Esophagus muscularis mucosa (tissue), 4 donors: Measurements from ENCODE around the gene ANKDD1A. TPM values are rescaled to one million over a fixed set of nuclear protein-coding genes. Genes with fewer than 3 reads are reported as not detected.

Experiments used
- DNase-seq: peaks from one replicate; pipeline ENCODE4 v3.0.0-alpha.2; 2017; ENCODE audit errors: extremely low spot score
- H3K27ac ChIP-seq, 4 donors: fragments of 200-600 bp; sonication (generic); replicated peaks in 1 of 4; 1 replicate in 3 of 4; 2 replicates in 1 of 4; pipeline ENCODE4 v1.5.1; 2016 to 2019; ENCODE audit warnings: mild to moderate bottlenecking in 1 of 4
- H3K27me3 ChIP-seq, 4 donors: fragments of 200-600 bp; sonication (generic); one replicate each; pipeline versions ENCODE4 v1.5.1 to v1.6.0; 2016 to 2019
- H3K36me3 ChIP-seq, 4 donors: fragments of 200-600 bp; sonication (generic); one replicate each; pipeline ENCODE4 v1.5.1; 2016 to 2019
- H3K4me1 ChIP-seq, 4 donors: fragments of 200-600 bp; sonication (generic); one replicate each; pipeline ENCODE4 v1.5.1; 2016 to 2019
- H3K4me3 ChIP-seq, 4 donors: fragments of 200-600 bp; sonication (generic); 1 replicate in 2 of 4; 2 replicates in 2 of 4; pipeline ENCODE4 v1.5.1; 2016 to 2019; ENCODE audit warnings: mild to moderate bottlenecking in 4 of 4, moderate library complexity in 1 of 4
- H3K9me3 ChIP-seq, 4 donors: fragments of 200-600 bp; sonication (generic); 1 replicate in 3 of 4; 2 replicates in 1 of 4; pipeline ENCODE4 v1.5.1; 2016 to 2019
- EP300 ChIP-seq: sonication (generic); formaldehyde crosslinking; IDR thresholded peaks from one replicate; pipeline ENCODE4 v1.6.1; 2017; ENCODE audit warnings: antibody characterized with exemption
- POLR2A ChIP-seq: fragments of 450-650 bp; IDR thresholded peaks from one replicate; pipeline ENCODE4 v1.6.1; 2017; ENCODE audit warnings: antibody characterized with exemption, moderate library complexity, mild to moderate bottlenecking, low read depth
- POLR2AphosphoS5 ChIP-seq, 2 donors: sonication (generic); formaldehyde crosslinking; IDR thresholded peaks; one replicate each; pipeline ENCODE4 v1.6.1; 2017; ENCODE audit warnings: antibody characterized with exemption in 2 of 2
- WGBS: methylation state at CpG from one replicate; pipeline ENCODE4 v1.1.5; 2018; 5-methylcytosine and 5-hydroxymethylcytosine counted together
- intact Hi-C: fragments of 100-400 bp; cut with DNase I; formaldehyde crosslinking; loops from one replicate; pipeline ENCODE4 v1.15.1; 2023
- total RNA-seq, 4 donors: library from RNA; depleted of rRNA; stranded (reverse); fragments of >200 nt; gene quantifications; one replicate each; pipeline versions ENCODE4 v1.1.0 to v1.2.1, GENCODE V29; 2016
- TF ChIP-seq, protein P1 (sequence below), 3 experiments: fragments of 200-600 bp in 2 of 3; fragments of 450-650 bp in 1 of 3; sonication (generic) in 2 of 3; IDR thresholded peaks; one replicate each; pipeline ENCODE4 v1.5.1; 2017 to 2019; ENCODE audit warnings: antibody characterized with exemption in 3 of 3, mild to moderate bottlenecking in 2 of 3, moderate library complexity in 1 of 3

ANKDD1A gene
- total RNA-seq, 4 donors from 2014 or later: 10.0 to 14.7 (median 11.0) TPM

DNA sequence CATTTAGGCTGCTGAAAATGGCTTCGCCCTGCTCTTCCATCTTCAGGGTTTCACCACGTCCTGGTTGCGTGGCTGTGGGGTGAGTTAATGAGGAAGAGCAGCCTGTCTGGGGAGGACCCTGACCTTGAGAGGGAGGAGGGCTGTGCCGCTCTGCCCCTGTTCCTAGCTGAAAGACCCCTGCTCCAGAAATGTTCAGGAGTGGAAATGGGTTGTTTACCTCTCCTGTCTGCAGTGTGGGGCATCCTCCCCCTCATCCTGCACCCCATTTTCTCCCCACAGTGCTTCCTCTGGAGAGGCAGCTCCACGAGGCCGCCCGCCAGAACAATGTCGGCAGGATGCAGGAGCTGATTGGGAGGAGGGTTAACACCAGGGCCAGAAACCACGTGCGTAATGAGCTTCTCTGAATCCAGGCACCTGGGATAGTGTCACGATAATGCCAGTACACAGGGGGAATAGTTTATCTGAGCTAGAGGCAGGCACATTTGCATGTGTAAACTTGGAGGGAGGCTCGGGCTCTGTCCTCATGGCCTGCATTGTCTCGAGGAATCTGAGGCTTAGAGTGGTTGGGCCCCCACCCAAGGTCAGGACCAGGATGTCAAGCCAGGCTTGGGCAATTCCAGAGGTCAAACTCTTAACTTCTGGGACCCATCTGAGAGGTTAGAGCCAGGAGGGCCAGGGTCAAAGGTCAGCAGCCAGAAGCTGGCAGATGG, 4.0 kb downstream of the ANKDD1A start:
- Histone ChIP-seq H3K27me3 (no peaks in the 10 kb centered on the region), H3K4me3 (no peak overlapping the region), H3K9me3 (no peaks in the 10 kb centered on the region), H3K36me3 (no peaks in the 10 kb centered on the region), H3K27ac (no peak overlapping the region), H3K4me1 (peaks cover 5 to 25% (median 21%) of the 10 kb centered on the region in 4 donors)
- TF ChIP-seq, protein P1, sequence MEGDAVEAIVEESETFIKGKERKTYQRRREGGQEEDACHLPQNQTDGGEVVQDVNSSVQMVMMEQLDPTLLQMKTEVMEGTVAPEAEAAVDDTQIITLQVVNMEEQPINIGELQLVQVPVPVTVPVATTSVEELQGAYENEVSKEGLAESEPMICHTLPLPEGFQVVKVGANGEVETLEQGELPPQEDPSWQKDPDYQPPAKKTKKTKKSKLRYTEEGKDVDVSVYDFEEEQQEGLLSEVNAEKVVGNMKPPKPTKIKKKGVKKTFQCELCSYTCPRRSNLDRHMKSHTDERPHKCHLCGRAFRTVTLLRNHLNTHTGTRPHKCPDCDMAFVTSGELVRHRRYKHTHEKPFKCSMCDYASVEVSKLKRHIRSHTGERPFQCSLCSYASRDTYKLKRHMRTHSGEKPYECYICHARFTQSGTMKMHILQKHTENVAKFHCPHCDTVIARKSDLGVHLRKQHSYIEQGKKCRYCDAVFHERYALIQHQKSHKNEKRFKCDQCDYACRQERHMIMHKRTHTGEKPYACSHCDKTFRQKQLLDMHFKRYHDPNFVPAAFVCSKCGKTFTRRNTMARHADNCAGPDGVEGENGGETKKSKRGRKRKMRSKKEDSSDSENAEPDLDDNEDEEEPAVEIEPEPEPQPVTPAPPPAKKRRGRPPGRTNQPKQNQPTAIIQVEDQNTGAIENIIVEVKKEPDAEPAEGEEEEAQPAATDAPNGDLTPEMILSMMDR (IDR thresholded peaks at IDR 0.05): no peak
- TF ChIP-seq EP300: no peak
- no peak for TF ChIP-seq POLR2AphosphoS5 (IDR thresholded peaks at IDR 0.05)
- TF ChIP-seq POLR2A: no peak
- 70% methylated on average over 13 of the region's 13 CpGs for WGBS
- no peak for DNase-seq
- intact Hi-C loops: no loop called here

DNA sequence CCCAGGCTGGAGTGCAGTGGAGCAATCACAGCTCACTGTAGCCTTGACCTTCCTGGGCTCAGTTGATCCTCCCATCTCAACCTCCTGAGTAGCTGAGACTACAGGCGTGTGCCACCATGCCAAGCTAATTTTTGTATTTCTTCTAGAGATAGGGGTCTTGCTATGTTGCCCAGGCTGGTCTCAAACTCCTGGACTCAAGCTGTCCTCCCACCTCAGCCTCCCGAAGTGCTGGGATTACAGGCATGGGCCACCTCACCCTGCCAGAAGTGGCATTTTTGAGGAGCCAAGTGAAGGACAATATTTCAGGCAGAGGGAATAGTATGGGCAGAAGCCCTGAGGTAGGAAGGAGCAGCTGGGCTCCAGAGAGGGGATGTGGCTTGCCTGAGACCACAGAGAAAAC, 4.7 kb downstream of the ANKDD1A start:
- Histone ChIP-seq H3K9me3 (no peaks in the 10 kb centered on the region), H3K4me3 (no peak overlapping the region), H3K27ac (no peak overlapping the region), H3K36me3 (no peaks in the 10 kb centered on the region), H3K4me1 (peaks cover 2 to 19% (median 15%) of the 10 kb centered on the region in 4 donors), H3K27me3 (no peaks in the 10 kb centered on the region)
- TF ChIP-seq, protein P1 (IDR thresholded peaks at IDR 0.05): no peak
- no peak for TF ChIP-seq POLR2AphosphoS5 (IDR thresholded peaks at IDR 0.05)
- TF ChIP-seq POLR2A: no peak
- no peak for TF ChIP-seq EP300
- no peak for DNase-seq
- 100% methylated on average over 2 of the region's 2 CpGs for WGBS
- intact Hi-C loops: no loop called here

DNA sequence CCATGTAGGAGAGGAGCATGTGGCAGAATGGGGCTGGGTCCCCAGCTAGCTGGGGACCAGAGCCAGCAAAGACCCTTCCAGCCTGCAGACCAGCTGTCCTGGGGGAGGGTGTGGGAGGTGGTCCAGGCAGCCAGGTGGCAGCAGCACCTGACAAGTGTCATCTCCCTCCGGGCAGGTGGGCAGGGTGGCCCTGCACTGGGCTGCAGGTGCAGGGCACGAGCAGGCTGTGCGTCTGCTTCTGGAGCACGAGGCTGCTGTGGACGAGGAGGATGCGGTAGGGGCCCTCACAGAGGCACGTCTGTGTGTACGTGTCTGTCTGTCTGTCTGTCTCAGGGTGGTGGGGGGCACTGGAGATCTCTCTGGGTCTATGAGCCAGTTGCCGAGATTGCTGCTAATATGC, 5.5 kb downstream of the ANKDD1A start:
- Histone ChIP-seq H3K4me1 (peaks cover 0 to 20% (median 16%) of the 10 kb centered on the region in 4 donors), H3K27me3 (no peaks in the 10 kb centered on the region), H3K27ac (no peak overlapping the region), H3K4me3 (no peak overlapping the region), H3K9me3 (no peaks in the 10 kb centered on the region), H3K36me3 (no peaks in the 10 kb centered on the region)
- TF ChIP-seq, protein P1 (IDR thresholded peaks at IDR 0.05): no peak
- 100% methylated on average over 4 of the region's 9 CpGs for WGBS
- DNase-seq: no peak
- intact Hi-C loops: no loop called here

DNA sequence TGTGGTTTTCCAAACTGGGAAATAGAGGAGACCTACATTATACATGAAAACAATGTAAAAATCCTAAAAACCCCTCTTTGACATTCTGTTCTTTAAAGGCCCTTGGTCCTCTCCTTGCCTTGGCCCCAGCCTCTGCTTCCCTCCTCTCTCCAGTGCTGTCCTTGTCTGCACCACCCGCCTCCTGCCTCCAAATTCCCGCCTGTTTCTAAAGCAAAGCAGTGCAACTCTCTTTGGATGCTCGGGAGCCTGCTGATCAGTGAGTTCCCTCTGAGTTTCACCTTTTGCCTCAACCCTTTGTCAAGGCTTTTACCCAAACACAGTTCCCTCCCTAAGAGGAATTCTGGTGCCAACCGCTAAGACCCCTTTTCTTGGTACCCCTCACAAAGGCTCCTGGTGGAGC, 8.0 kb downstream of the ANKDD1A start:
- Histone ChIP-seq H3K27ac (no peak overlapping the region), H3K4me1 (peaks cover 0 to 14% (median 11%) of the 10 kb centered on the region in 4 donors), H3K4me3 (no peak overlapping the region), H3K27me3 (no peaks in the 10 kb centered on the region), H3K36me3 (peaks cover 0 to 8% (median 0%) of the 10 kb centered on the region in 4 donors), H3K9me3 (no peaks in the 10 kb centered on the region)
- no peak for DNase-seq
- TF ChIP-seq POLR2AphosphoS5 (IDR thresholded peaks at IDR 0.05): no peak
- TF ChIP-seq, protein P1 (IDR thresholded peaks at IDR 0.05): no peak
- no peak for TF ChIP-seq POLR2A
- TF ChIP-seq EP300: no peak
- intact Hi-C loops: no loop called here
- 89% methylated on average over 4 of the region's 4 CpGs for WGBS

DNA sequence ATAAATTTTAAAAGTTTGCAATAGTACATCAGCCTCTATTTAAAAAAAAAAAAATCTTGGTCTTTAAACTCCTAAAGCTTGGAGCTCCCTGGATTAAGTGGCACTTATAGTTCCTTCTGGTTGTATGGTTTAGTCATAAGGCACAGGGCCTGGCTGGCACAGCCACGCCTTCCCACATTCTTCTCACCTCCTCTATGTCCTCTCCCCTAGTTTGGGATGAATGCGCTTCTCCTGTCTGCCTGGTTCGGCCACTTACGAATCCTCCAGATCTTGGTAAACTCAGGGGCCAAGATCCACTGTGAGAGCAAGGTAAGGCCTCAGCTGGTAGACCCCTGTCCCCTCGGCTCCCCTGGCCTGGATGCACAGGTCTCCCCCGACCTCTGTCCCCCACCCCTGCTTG, 10.0 kb downstream of the ANKDD1A start:
- no peak for DNase-seq
- TF ChIP-seq POLR2A: no peak
- Histone ChIP-seq H3K36me3 (peaks cover 0 to 17% (median 6%) of the 10 kb centered on the region in 4 donors), H3K27me3 (no peaks in the 10 kb centered on the region), H3K9me3 (no peaks in the 10 kb centered on the region), H3K4me1 (peaks cover 0 to 14% (median 11%) of the 10 kb centered on the region in 4 donors), H3K4me3 (no peak overlapping the region), H3K27ac (peak overlapping the region in 2 of 4 donors; percentile 48 to 49)
- intact Hi-C loops: no loop called here
- WGBS: 78% methylated on average over 6 of the region's 6 CpGs
